GM12891 (cell line): ENCODE measurements around the gene CTDSP2.

Source experiments
- POLR2A ChIP-seq: IDR thresholded peaks from 2 replicates; pipeline ENCODE4 v1.6.1; 2011; ENCODE audit warnings: low read depth, low read length, control low read depth
- POLR2AphosphoS5 ChIP-seq: IDR thresholded peaks from 2 replicates; pipeline ENCODE4 v1.6.1; 2011; ENCODE audit warnings: low read depth, low read length, control low read depth
- SPI1 ChIP-seq: IDR thresholded peaks from 2 replicates; pipeline ENCODE4 v1.6.1; 2011; ENCODE audit warnings: low read depth, low read length, control low read depth
- TAF1 ChIP-seq: IDR thresholded peaks from 2 replicates; pipeline ENCODE4 v1.6.1; 2011; ENCODE audit warnings: low read depth, low read length, control low read depth

- TF ChIP-seq POLR2AphosphoS5: no peak
- TF ChIP-seq SPI1: no peak
- no peak for TF ChIP-seq POLR2A
- TF ChIP-seq TAF1: no peak
These were observed 43.1 kb downstream of the CTDSP2 start for GRCh38 chr12:57803319-57803893.
